Measurements from ENCODE around the gene ZCCHC14. TPM values are rescaled to one million over a fixed set of nuclear protein-coding genes. Genes with fewer than 3 reads are reported as not detected.
"Not testable (repeated sequence)": the region's sequence is repeated elsewhere in the genome, so short reads cannot be mapped to it uniquely, and the experiment has no call there.

ZCCHC14 gene
- total RNA-seq, 2 experiments from 2014 or later = 4.2 to 5.0 TPM

DNA sequence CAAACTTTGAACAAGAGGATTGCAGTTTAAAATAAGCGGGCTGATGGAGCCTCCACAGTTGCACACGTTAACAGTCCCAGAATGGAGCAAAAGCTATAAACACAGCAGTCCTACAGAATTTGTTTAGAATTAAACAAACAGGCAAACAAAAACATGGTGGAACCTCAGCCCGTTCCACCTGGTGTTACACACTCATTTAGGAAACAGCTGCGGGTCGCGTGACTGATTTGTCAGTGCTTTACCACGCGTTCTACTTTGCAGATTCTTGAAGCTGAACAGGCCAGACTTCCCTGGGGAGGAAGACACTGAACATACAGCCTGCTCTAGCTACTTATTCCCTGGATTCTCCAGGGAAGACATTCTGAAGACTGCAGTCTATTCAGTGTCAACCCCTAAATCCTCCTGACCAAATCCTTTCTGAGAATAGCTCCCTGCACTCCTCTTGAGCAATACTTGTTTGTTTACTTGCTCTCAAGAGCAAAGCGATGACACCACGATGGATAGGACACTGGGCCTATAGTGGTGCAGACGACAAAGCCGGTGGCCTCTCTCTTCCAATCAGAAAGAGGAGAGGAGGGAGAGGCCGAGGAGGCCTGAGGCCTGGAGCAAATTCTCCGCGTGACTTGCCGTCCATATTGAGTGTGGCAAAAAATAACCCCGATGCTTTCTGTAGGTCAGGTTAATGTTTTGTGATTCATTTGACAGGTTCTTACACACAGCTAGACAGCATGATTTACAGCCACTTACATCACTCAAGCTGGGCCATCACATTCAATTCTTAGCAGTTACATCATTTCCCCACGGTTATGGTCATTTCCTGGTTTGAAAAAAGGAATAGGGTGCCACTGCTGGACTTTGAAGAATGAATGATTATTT, 104.6 kb downstream of the ZCCHC14 start:
- CTCF ChIA-PET = interaction anchor here (0.8 to 2.4 kb wide), 5 partner anchors 28 to 248 kb away, joined by 3 to 16 read pairs (median 3); partner anchors contain the start of gene C16orf95
- Mint-ChIP-seq H3K27me3 (no peaks in the 10 kb centered on the region), H3K27ac (peak overlapping the region; percentile 97), H3K4me3 (peak overlapping the region; percentile 67), H3K4me1 (peaks cover 56% of the 10 kb centered on the region), H3K36me3 (ENCODE audit: low read depth) (peaks cover 8% of the 10 kb centered on the region), H3K9me3 (no peaks in the 10 kb centered on the region)
- POLR2A ChIA-PET = interaction anchor here (0.7 to 3.1 kb wide), 9 partner anchors 14 to 563 kb away, joined by 3 to 31 read pairs (median 4); partner anchors contain the start of genes BANP, C16orf95 and KLHDC4
- DNase-seq = peak; percentile 92

DNA sequence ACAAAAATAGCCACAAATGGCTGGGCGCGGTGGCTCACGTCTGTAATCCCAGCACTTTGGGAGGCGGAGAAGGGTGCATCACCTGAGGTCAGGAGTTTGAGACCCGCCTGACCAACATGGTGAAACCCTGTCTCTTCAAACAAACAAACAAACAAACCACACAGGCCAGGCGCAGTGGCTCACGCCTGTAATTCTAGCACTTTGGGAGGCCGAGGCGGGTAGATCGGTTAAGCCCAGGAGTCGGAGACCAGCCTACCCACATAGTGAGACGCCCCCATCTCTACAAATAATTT, 108.0 kb downstream of the ZCCHC14 start:
- H3K36me3 Mint-ChIP-seq (ENCODE audit: low read depth) = not testable (repeated sequence)

DNA sequence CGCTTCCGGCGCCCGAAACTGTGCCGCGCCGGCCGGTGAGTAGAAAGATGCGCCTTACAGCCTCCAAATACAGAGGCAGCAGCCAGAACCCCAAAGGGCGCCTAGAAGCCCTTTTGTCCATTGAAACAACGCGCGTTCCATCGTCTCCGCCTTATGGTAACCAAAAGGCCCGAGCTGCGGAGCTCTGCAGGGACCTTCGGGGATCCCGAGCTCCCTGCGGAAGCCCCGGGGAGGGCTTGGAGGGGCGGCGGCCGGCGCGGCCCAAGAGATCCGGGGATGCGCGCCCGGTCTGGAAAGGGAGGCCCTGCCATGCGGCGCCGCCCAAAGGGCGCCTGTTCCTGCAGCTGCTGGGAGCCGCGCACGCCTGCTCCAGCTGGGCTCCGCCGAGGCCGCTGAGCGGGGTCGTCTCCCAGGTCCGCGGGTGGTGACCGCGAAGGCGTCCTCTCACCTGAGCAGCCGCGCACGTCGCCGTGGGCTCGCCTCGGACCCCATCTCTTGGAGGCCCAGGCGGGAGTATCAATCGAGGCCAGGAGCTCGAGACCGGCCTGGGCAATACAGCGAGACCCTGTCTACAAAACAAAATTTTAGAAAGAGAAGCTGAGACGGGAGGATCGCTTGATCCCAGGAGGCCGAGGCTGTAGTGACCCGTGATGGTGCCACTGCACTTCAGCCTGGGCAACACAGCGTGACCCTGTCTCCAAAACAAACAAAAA, 108.5 kb downstream of the ZCCHC14 start:
- Mint-ChIP-seq H3K4me1 (peaks cover 67% of the 10 kb centered on the region), H3K4me3 (peak overlapping the region; percentile 91), H3K36me3 (ENCODE audit: low read depth) (peaks cover 11% of the 10 kb centered on the region), H3K9me3 (no peaks in the 10 kb centered on the region), H3K27me3 (no peaks in the 10 kb centered on the region), H3K27ac (peak overlapping the region; percentile 96)
- no peak for DNase-seq
- ChIA-PET CTCF (interaction anchor here (0.6 to 5.1 kb wide), 6 partner anchors 10 to 487 kb away, joined by 3 to 49 read pairs (median 5); partner anchors contain the start of gene C16orf95), POLR2A (interaction anchor here (1.0 to 4.5 kb wide), 19 partner anchors 9 to 831 kb away, joined by 3 to 70 read pairs (median 4); partner anchors contain the start of genes BANP, C16orf95 and MAP1LC3B)

More for the DNA sequence above, 108.0 kb downstream of the ZCCHC14 start:
- POLR2A ChIA-PET = interaction anchor here (1.9 to 4.5 kb wide), 4 partner anchors 9 to 832 kb away, joined by 6 to 70 read pairs (median 38); partner anchors contain the start of genes C16orf95 and MAP1LC3B
- H3K4me3 Mint-ChIP-seq = peak overlapping the region; percentile 91
- peak overlapping the region; percentile 78 for H3K27ac Mint-ChIP-seq
- CTCF ChIA-PET = interaction anchor here (1.9 to 5.1 kb wide), 2 partner anchors 10 to 68 kb away, joined by 6 to 49 read pairs; partner anchors contain the start of gene C16orf95
- H3K4me1 Mint-ChIP-seq = peaks cover 72% of the 10 kb centered on the region
- DNase-seq, H3K27me3 Mint-ChIP-seq, H3K9me3 Mint-ChIP-seq: not testable (repeated sequence)

DNA sequence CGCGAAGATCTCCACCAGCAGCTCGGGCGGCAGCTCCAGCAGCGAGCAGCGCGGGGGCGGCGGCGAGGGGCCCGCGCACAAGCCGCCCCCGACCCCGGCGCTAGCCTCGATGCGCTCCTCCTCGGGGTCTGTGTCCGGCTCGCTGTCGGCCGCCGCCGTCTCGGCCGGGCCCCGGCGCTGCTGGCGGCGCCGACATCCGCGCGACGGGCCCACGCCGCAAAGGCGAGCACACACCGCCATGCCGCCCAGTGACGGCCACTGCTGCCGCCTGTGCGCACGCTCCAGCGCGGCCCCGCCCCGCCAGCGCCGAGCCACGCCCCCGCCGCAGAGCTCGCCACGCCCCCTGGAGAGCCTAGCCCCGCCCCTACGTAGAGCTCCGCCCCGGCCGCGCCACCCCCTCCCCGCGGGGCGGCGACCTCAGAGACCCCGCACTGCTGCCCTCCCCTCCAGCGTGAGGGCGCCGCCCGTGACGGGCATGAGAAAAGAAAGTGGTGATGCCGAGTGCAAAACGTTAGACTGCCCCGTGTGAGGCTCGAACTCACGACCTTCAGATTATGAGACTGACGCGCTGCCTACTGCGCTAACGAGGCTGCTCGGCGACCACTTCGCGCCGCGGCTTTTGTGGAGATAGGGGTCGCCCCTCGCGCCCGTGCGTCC, 109.2 kb downstream of the ZCCHC14 start, which contains the start of gene FBXO31:
Gene FBXO31 (minus strand): TSS at position 272 of the 657 bp plus-strand sequence. CDS start 32 bp downstream, at position 240.
- ChIA-PET POLR2A (interaction anchor here (0.9 to 4.5 kb wide), 21 partner anchors 9 to 830 kb away, joined by 3 to 70 read pairs (median 4); partner anchors contain the start of genes BANP, C16orf95 and MAP1LC3B), CTCF (interaction anchor here (0.6 to 5.1 kb wide), 6 partner anchors 11 to 488 kb away, joined by 3 to 49 read pairs (median 5); partner anchors contain the start of gene C16orf95)
- no peaks in the 10 kb centered on the region for H3K27me3 Mint-ChIP-seq
- DNase-seq = peak; percentile 91
- peaks cover 65% of the 10 kb centered on the region for H3K4me1 Mint-ChIP-seq
- H3K9me3 Mint-ChIP-seq = no peaks in the 10 kb centered on the region
- peak within 1 kb of the TSS; percentile 96 for H3K27ac Mint-ChIP-seq
- peaks cover 15% of the 10 kb centered on the region for H3K36me3 Mint-ChIP-seq (ENCODE audit: low read depth)
- H3K4me3 Mint-ChIP-seq = peak within 1 kb of the TSS; percentile 91

DNA sequence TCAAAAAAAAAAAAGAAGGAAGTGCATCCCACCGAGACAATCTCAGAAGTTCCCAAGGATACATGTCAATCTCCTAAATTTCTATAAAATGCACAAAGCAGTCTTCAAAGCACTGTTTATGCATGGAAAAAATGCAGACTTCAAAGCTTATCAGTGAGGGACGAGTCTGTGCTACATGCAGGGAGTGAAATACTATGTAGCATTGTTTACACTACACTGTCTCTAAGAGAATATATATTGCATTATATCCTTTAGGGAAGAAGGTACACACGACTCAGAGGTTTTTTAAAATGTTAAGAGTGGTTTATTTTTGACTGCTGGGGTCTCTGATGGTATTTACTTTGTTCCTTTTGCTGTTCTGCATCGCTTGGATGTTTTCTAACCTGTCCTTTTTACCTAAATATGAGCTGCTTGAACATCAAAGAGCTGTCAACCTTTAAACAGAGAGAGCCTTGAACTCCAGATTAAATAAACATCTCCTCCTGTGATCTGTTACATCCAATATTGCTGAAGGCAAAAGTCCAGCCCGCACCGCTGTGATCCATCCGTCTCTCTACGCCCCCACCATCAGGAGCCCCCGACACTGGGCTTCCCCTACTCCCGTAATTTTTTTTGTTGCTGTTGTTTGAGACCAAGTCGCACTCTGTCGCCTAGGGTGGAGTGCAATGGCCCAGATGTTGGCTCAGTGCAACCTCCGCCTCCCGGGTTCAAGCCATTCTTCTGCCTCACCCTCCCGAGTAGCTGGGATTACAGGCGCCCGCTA, 110.6 kb downstream of the ZCCHC14 start:
- H3K4me3 Mint-ChIP-seq = peak overlapping the region; percentile 74

DNA sequence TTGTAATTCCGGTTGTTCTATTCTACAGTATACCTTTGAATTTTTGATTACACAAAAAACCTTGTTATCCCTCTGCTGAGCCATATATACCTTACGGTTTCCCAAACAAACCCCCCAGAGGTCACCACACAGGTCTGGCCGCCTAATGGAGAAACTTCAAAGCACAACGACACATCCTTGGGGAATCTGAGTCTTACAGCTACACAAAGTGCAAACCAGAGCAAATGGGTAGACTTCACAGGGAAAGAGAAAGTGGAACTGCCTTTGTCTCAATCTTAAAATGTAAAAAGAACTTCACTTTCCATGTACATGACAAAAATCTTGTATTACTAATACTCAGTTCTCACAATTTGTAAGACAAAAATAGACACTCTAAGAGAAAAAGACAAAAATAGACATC, 111.9 kb downstream of the ZCCHC14 start:
- H3K27me3 Mint-ChIP-seq = no peaks in the 10 kb centered on the region
- H3K36me3 Mint-ChIP-seq (ENCODE audit: low read depth) = peaks cover 15% of the 10 kb centered on the region
- DNase-seq = no peak
- peak overlapping the region; percentile 74 for H3K4me3 Mint-ChIP-seq
- peaks cover 48% of the 10 kb centered on the region for H3K4me1 Mint-ChIP-seq
- ChIA-PET CTCF (interaction anchor here (5.1 kb wide), 1 partner anchor 13 kb away, joined by 49 read pairs; no protein-coding TSS in a partner anchor), POLR2A (interaction anchor here (1.1 to 4.5 kb wide), 2 partner anchors 59 to 64 kb away, joined by 4 to 70 read pairs; partner anchors contain the start of gene C16orf95)
- H3K27ac Mint-ChIP-seq = peak overlapping the region; percentile 87
- H3K9me3 Mint-ChIP-seq = no peaks in the 10 kb centered on the region

More for the DNA sequence above, 110.6 kb downstream of the ZCCHC14 start:
- peaks cover 51% of the 10 kb centered on the region for H3K4me1 Mint-ChIP-seq
- no peaks in the 10 kb centered on the region for H3K9me3 Mint-ChIP-seq
- peaks cover 18% of the 10 kb centered on the region for H3K36me3 Mint-ChIP-seq (ENCODE audit: low read depth)
- H3K27me3 Mint-ChIP-seq = no peaks in the 10 kb centered on the region
- peak overlapping the region; percentile 89 for H3K27ac Mint-ChIP-seq
- CTCF ChIA-PET = interaction anchor here (0.6 to 5.1 kb wide), 4 partner anchors 12 to 65 kb away, joined by 4 to 49 read pairs (median 6); partner anchors contain the start of gene C16orf95
- DNase-seq = peak; percentile 31
- POLR2A ChIA-PET = interaction anchor here (1.6 to 4.5 kb wide), 7 partner anchors 7 to 74 kb away, joined by 5 to 70 read pairs (median 7); partner anchors contain the start of genes C16orf95 and MAP1LC3B

DNA sequence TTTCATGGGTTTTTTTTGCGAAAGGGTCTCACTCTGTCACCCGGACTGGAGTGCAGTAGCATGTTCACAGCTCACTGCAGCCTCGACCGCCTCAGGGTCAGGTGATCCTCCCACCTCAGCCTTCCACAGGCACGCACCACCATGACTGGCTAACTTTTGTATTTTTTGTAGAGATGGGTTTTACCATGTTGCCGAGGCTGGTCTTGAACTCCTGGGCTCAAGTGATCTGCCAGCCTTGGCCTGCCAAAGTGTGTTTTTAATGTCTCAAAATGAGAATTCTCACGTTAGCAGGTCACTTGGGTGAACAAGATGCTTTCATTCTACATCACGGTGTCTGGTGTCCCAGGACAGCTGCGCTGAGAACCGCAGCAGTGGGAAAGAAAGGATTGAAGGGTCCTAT, 112.4 kb downstream of the ZCCHC14 start:
- CTCF ChIA-PET = interaction anchor here (5.1 kb wide), 1 partner anchor 14 kb away, joined by 49 read pairs; no protein-coding TSS in a partner anchor
- peaks cover 15% of the 10 kb centered on the region for H3K36me3 Mint-ChIP-seq (ENCODE audit: low read depth)
- no peak for DNase-seq
- no peaks in the 10 kb centered on the region for H3K9me3 Mint-ChIP-seq
- no peaks in the 10 kb centered on the region for H3K27me3 Mint-ChIP-seq
- peaks cover 48% of the 10 kb centered on the region for H3K4me1 Mint-ChIP-seq
- POLR2A ChIA-PET = interaction anchor here (1.1 to 4.5 kb wide), 2 partner anchors 58 to 63 kb away, joined by 4 to 70 read pairs; partner anchors contain the start of gene C16orf95
- peak overlapping the region; percentile 87 for H3K27ac Mint-ChIP-seq
- H3K4me3 Mint-ChIP-seq = peak overlapping the region; percentile 74

DNA sequence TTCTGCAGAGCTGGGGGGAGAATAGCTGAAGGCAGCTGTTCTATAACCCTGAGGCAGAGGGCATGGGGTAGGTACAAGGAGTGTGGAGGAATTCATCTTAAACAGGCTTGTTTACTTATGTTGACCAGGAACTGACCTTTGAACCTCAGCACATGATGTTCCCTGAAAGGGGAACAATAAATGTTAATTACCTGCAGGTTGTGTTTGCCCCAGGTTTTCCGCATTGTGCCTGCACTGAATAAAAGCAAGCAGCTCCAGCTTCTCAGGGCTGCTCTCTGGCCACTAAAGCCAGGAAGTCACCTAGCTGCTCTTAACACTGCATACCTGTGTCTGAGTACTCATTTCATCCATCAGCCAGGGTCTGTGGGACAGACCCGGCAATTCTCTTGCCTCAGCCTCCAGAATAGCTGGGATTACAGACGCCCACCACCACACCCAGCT, 113.5 kb downstream of the ZCCHC14 start:
- H3K9me3 Mint-ChIP-seq, H3K27me3 Mint-ChIP-seq, POLR2A ChIA-PET, H3K4me3 Mint-ChIP-seq, H3K27ac Mint-ChIP-seq, DNase-seq: not testable (repeated sequence)
- CTCF ChIA-PET = interaction anchor here (1.2 kb wide), 1 partner anchor 15 kb away, joined by 3 read pairs; no protein-coding TSS in a partner anchor
- peaks cover 15% of the 10 kb centered on the region for H3K36me3 Mint-ChIP-seq (ENCODE audit: low read depth)
- peaks cover 40% of the 10 kb centered on the region for H3K4me1 Mint-ChIP-seq

DNA sequence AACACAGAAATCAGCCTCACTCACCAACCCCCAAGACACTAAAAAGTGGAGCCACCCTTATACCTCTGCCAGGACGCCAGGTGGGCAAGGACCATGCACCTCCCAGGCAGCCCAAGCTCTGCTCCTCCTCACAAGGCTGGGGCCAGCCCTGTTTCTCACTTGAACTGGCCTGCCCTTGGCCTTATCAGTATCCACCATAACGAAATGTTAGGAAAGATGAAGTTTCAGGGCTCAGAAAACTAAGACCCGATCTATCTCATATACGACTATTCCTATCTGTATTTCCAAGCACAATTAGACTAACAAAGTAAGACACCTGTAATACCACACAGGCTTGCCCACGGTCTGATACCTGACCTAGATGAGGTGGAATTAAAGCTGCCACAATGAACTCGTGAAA, 116.2 kb downstream of the ZCCHC14 start:
- no peak overlapping the region for H3K4me3 Mint-ChIP-seq
- no peaks in the 10 kb centered on the region for H3K9me3 Mint-ChIP-seq
- H3K36me3 Mint-ChIP-seq (ENCODE audit: low read depth) = peaks cover 10% of the 10 kb centered on the region
- no peaks in the 10 kb centered on the region for H3K27me3 Mint-ChIP-seq
- ChIA-PET CTCF (no interaction called here), POLR2A (interaction anchor here (1.2 kb wide), 1 partner anchor 59 kb away, joined by 3 read pairs; no protein-coding TSS in a partner anchor)
- no peak for DNase-seq
- H3K27ac Mint-ChIP-seq = no peak overlapping the region
- peaks cover 32% of the 10 kb centered on the region for H3K4me1 Mint-ChIP-seq

DNA sequence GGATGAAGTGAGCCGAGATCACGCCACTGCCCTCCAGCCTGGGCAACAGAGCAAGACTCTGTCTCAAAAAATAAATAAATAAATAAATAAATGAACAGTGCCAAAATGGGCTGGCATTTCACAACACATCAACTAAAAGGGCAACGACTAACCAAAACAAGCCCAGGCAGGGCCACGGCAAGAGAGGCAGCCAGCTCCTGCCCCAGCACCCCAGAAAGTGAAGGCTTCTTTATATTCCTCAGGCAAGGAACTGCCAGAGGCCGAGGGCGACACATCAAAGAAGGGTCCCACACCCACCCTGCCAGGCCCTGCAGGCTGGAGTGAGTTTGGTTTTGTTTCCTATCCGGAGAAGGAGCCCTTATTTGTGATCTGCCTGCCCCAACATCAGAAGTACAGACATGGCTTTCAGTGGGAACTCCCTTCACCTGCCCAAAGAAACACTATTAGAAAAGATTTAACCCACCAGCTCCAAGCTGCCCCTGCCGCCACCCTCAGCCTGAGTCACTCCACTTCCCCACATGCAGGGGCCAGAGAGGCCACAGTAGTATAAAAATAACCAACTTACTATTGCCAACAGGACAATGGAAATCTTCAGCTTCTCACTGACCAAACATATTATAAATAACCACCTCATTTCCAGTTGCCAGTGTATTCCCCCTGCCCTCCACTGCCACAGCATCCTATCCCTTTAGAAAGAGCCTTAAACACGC, 117.2 kb downstream of the ZCCHC14 start:
- H3K4me3 Mint-ChIP-seq = no peak overlapping the region
- no peak overlapping the region for H3K27ac Mint-ChIP-seq
- no peaks in the 10 kb centered on the region for H3K27me3 Mint-ChIP-seq
- H3K9me3 Mint-ChIP-seq = no peaks in the 10 kb centered on the region
- POLR2A ChIA-PET = interaction anchor here (2.2 kb wide), 1 partner anchor 8 kb away, joined by 8 read pairs; the partner anchor contains the start of gene FBXO31
- DNase-seq = no peak
- CTCF ChIA-PET = no interaction called here
- H3K4me1 Mint-ChIP-seq = peaks cover 25% of the 10 kb centered on the region
- H3K36me3 Mint-ChIP-seq (ENCODE audit: low read depth) = peaks cover 8% of the 10 kb centered on the region

DNA sequence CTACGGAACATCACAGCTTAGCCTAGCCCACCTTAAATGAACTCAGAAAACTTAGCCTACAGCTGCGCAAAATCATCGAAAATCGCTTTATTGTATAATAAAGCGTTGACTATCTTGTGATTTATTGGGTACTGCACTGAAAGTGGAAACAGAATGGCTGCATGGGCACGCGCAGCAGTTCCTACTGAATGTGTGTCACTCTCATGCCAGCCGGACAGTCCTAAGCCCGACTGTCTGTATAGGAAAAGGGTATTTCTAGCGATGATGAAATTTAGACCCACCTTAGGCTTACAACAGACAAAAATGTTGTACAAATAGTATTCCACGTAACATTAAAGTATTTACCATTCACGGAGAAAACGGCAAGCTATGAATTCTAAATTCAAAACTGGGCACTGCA, 118.5 kb downstream of the ZCCHC14 start:
- Mint-ChIP-seq H3K27ac (no peak overlapping the region), H3K4me3 (no peak overlapping the region), H3K27me3 (no peaks in the 10 kb centered on the region), H3K4me1 (peaks cover 22% of the 10 kb centered on the region), H3K36me3 (ENCODE audit: low read depth) (peaks cover 8% of the 10 kb centered on the region), H3K9me3 (no peaks in the 10 kb centered on the region)
- ChIA-PET CTCF (no interaction called here), POLR2A (interaction anchor here (2.2 kb wide), 1 partner anchor 9 kb away, joined by 8 read pairs; the partner anchor contains the start of gene FBXO31)
- DNase-seq = no peak
